ENCODE results near the gene IGF1R. TPM values are rescaled to one million over a fixed set of nuclear protein-coding genes. Genes with fewer than 3 reads are reported as not detected.

The IGF1R gene
- total RNA-seq, 1 experiment from 2014 or later: 71.3 TPM

- intact Hi-C loops (cut with micrococcal nuclease; ENCODE audit: unreplicated experiment): no loop called here
- no peaks in the 10 kb centered on the region for H3K4me1 ChIP-seq (replicated peaks; ENCODE audit: insufficient read depth)
Observed at GRCh38 chr15:98946301-98947255, 298.2 kb downstream of the IGF1R start.

GRCh38 chr15:98948456-98948855 lies 300.1 kb downstream of the IGF1R start:
- ChIA-PET POLR2A (ENCODE audit: unreplicated experiment) (no interaction called here), CTCF (no interaction called here)
- Histone ChIP-seq H3K27me3 (ENCODE audit: insufficient read depth, low read depth) (no peaks in the 10 kb centered on the region), H3K9me2 (ENCODE audit: insufficient read depth) (no peaks in the 10 kb centered on the region), H3K4me2 (no peak overlapping the region), H2AFZ (no peak overlapping the region), H3K9me3 (ENCODE audit: insufficient read depth, low read depth) (no peaks in the 10 kb centered on the region), H3K27ac (no peak overlapping the region), H3F3A (ENCODE audit: insufficient read depth, low read depth) (no peaks in the 10 kb centered on the region), H3K36me3 (ENCODE audit: low read depth) (no peaks in the 10 kb centered on the region), H3K4me1 (replicated peaks; ENCODE audit: insufficient read depth) (no peaks in the 10 kb centered on the region), H3K79me2 (ENCODE audit: low read depth) (no peaks in the 10 kb centered on the region), H4K20me1 (ENCODE audit: insufficient read depth) (no peaks in the 10 kb centered on the region), H3K4me3 (no peak overlapping the region)
- intact Hi-C loops (cut with micrococcal nuclease; ENCODE audit: unreplicated experiment): no loop called here
- TF ChIP-seq EZH2 (IDR thresholded peaks at IDR 0.05; ENCODE audit: low read depth): no peak
- no peak for TF ChIP-seq CTCF (conservative IDR thresholded peaks at IDR 0.05)
- BruUV-seq (replicated peaks): no TSS peak
- DNase-seq: peak in 1 of 2 experiments; percentile 10

More at GRCh38 chr15:98946301-98947255, 298.2 kb downstream of the IGF1R start:
- no peak overlapping the region for H2AFZ ChIP-seq
- H3K36me3 ChIP-seq (ENCODE audit: low read depth): 0 out of 2 replicates have a peak, but pooled peaks cover 3% of the 10 kb centered on the region
- no peaks in the 10 kb centered on the region for H3K79me2 ChIP-seq (ENCODE audit: low read depth)
- H3K27ac ChIP-seq: no peak overlapping the region
- no peaks in the 10 kb centered on the region for H3K27me3 ChIP-seq (ENCODE audit: insufficient read depth, low read depth)
- no TSS peak for BruUV-seq (replicated peaks)
- no peaks in the 10 kb centered on the region for H3K9me3 ChIP-seq (ENCODE audit: insufficient read depth, low read depth)
- peak in 1 of 2 experiments; percentile 18 for DNase-seq
- no peak overlapping the region for H3K4me2 ChIP-seq
- CTCF ChIA-PET: no interaction called here
- POLR2A ChIA-PET (ENCODE audit: unreplicated experiment): no interaction called here
- H4K20me1 ChIP-seq (ENCODE audit: insufficient read depth): no peaks in the 10 kb centered on the region
- H3F3A ChIP-seq (ENCODE audit: insufficient read depth, low read depth): no peaks in the 10 kb centered on the region
- no peaks in the 10 kb centered on the region for H3K9me2 ChIP-seq (ENCODE audit: insufficient read depth)
- H3K4me3 ChIP-seq: no peak overlapping the region
- no peak for TF ChIP-seq CTCF (conservative IDR thresholded peaks at IDR 0.05)
- no peak for TF ChIP-seq EZH2 (IDR thresholded peaks at IDR 0.05; ENCODE audit: low read depth)

GRCh38 chr15:98948941-98949340 lies 300.6 kb downstream of the IGF1R start:
- H3K79me2 ChIP-seq (ENCODE audit: low read depth): no peaks in the 10 kb centered on the region
- no peak overlapping the region for H3K4me3 ChIP-seq
- intact Hi-C loops (cut with micrococcal nuclease; ENCODE audit: unreplicated experiment): no loop called here
- DNase-seq: no peak
- ChIA-PET CTCF (no interaction called here), POLR2A (ENCODE audit: unreplicated experiment) (no interaction called here)
- H2AFZ ChIP-seq: no peak overlapping the region
- no peaks in the 10 kb centered on the region for H3K36me3 ChIP-seq (ENCODE audit: low read depth)
- H3K27ac ChIP-seq: no peak overlapping the region
- TF ChIP-seq EZH2 (IDR thresholded peaks at IDR 0.05; ENCODE audit: low read depth) (no peak), CTCF (conservative IDR thresholded peaks at IDR 0.05) (no peak)
- no peaks in the 10 kb centered on the region for H3K9me2 ChIP-seq (ENCODE audit: insufficient read depth)
- no peaks in the 10 kb centered on the region for H4K20me1 ChIP-seq (ENCODE audit: insufficient read depth)
- no peaks in the 10 kb centered on the region for H3K27me3 ChIP-seq (ENCODE audit: insufficient read depth, low read depth)
- BruUV-seq (replicated peaks): no TSS peak
- H3F3A ChIP-seq (ENCODE audit: insufficient read depth, low read depth): no peaks in the 10 kb centered on the region
- no peaks in the 10 kb centered on the region for H3K4me1 ChIP-seq (replicated peaks; ENCODE audit: insufficient read depth)
- H3K9me3 ChIP-seq (ENCODE audit: insufficient read depth, low read depth): no peaks in the 10 kb centered on the region
- no peak overlapping the region for H3K4me2 ChIP-seq
